ENCODE measurements around the gene TIMM50. TPM values are rescaled to one million over a fixed set of nuclear protein-coding genes. Genes with fewer than 3 reads are reported as not detected.

The TIMM50 gene
- polyA plus RNA-seq, 1 of the 3 experiments (the other 2 are of a cell fraction), result 98.1 TPM

DNA sequence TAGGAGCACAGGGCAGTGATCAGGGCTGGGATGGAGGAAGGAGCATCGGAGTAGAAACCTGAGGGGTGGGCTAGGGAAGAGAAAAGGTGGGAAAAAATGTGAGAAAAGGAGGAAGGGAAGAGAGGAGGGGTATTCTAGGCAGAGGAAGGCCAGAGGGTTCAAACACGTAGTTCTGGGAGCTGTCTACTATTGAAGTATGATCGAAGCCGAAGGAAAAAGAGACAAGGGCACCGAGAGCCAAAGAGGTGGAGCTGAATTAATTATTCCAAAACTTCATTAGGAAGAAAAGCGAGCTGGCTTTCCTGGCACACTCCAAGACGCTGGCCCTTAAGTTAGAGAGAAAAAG lies 25.9 kb downstream of the TIMM50 start:
- H4K20me1 ChIP-seq (ENCODE audit: insufficient read depth), result no peaks in the 10 kb centered on the region
- 77% methylated on average over 7 of the region's 7 CpGs for WGBS (ENCODE audit: low lambda C conversion rate)
- H3K9ac ChIP-seq, result no peak overlapping the region
- peak overlapping the region; percentile 56; the same call in 1 of the 2 replicates for H2AFZ ChIP-seq (ENCODE audit: low read depth)
- H3K36me3 ChIP-seq (replicated peaks in 1 of 2; ENCODE audit: control insufficient read depth in 1 of 2, insufficient read depth in 2 of 2, low read length in 1 of 2), result no peaks in the 10 kb centered on the region
- peaks cover 0 to 5% of the 10 kb centered on the region in 2 experiments; a peak in 1 of 4 replicates for H3K4me1 ChIP-seq (ENCODE audit: control insufficient read depth in 1 of 2, insufficient read depth in 2 of 2, low read depth in 1 of 2, low read length in 1 of 2)
- peak overlapping the region; percentile 64 to 76; a peak in 2 of 4 replicates for H3K4me3 ChIP-seq (ENCODE audit: low read depth in 2 of 2, low read length in 1 of 2)
- H3F3A ChIP-seq (replicated peaks; ENCODE audit: insufficient read depth), result no peaks in the 10 kb centered on the region
- no peaks in the 10 kb centered on the region for H3K27me3 ChIP-seq (ENCODE audit: insufficient read depth)
- CTCF ChIA-PET, result interaction anchor here (1.1 to 3.0 kb wide), 3 partner anchors 8 to 26 kb away, joined by 3 to 19 read pairs (median 4); partner anchors contain the start of genes DLL3, EID2B and SELENOV
- H3K9me2 ChIP-seq, result no peaks in the 10 kb centered on the region
- POLR2A ChIA-PET, result interaction anchor here (1.3 kb wide), 1 partner anchor 71 kb away, joined by 6 read pairs; the partner anchor contains the start of gene RPS16
- no peaks in the 10 kb centered on the region for H3K79me2 ChIP-seq (ENCODE audit: insufficient read depth)
- no peak overlapping the region for H3K27ac ChIP-seq (ENCODE audit: low read depth in 2 of 2, low read length in 1 of 2)
- TF ChIP-seq, protein P1, sequence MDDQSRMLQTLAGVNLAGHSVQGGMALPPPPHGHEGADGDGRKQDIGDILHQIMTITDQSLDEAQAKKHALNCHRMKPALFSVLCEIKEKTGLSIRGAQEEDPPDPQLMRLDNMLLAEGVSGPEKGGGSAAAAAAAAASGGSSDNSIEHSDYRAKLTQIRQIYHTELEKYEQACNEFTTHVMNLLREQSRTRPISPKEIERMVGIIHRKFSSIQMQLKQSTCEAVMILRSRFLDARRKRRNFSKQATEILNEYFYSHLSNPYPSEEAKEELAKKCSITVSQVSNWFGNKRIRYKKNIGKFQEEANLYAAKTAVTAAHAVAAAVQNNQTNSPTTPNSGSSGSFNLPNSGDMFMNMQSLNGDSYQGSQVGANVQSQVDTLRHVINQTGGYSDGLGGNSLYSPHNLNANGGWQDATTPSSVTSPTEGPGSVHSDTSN (IDR thresholded peaks at IDR 0.05), result no peak
- TF ChIP-seq CHD2 (IDR thresholded peaks at IDR 0.05; ENCODE audit: low read length, partially characterized antibody) (no peak), RFX5 (IDR thresholded peaks at IDR 0.05; ENCODE audit: low read length) (no peak), SMC3 (IDR thresholded peaks at IDR 0.05; ENCODE audit: low read depth, low read length) (no peak), FOXJ3 (CRISPR knock-in tag; IDR thresholded peaks at IDR 0.05) (no peak), EP300 (IDR thresholded peaks at IDR 0.05; ENCODE audit: borderline replicate concordance in 1 of 2, low read depth in 1 of 2, low read length in 1 of 2) (no peak), MXI1 (IDR thresholded peaks at IDR 0.05; ENCODE audit: low read depth, low read length) (no peak), RCOR1 (IDR thresholded peaks at IDR 0.05; ENCODE audit: low read length) (no peak), RXRA (IDR thresholded peaks at IDR 0.05; ENCODE audit: borderline replicate concordance, low read depth) (no peak), ZBTB33 (IDR thresholded peaks at IDR 0.05; ENCODE audit: borderline replicate concordance, low read depth) (no peak), FOXM1 (IDR thresholded peaks at IDR 0.05; ENCODE audit: low read depth) (no peak), YY1 (IDR thresholded peaks at IDR 0.05; ENCODE audit: low read depth) (no peak), TEAD4 (IDR thresholded peaks at IDR 0.05; ENCODE audit: borderline replicate concordance, insufficient read depth) (no peak), NRF1 (IDR thresholded peaks at IDR 0.05; ENCODE audit: low read depth, low read length) (no peak), NFIC (IDR thresholded peaks at IDR 0.05; ENCODE audit: borderline replicate concordance) (no peak)
- TF ChIP-seq, protein P2, sequence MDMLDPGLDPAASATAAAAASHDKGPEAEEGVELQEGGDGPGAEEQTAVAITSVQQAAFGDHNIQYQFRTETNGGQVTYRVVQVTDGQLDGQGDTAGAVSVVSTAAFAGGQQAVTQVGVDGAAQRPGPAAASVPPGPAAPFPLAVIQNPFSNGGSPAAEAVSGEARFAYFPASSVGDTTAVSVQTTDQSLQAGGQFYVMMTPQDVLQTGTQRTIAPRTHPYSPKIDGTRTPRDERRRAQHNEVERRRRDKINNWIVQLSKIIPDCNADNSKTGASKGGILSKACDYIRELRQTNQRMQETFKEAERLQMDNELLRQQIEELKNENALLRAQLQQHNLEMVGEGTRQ (IDR thresholded peaks at IDR 0.05; ENCODE audit: borderline replicate concordance, low read depth, low read length), result no peak
- TF ChIP-seq, protein P3, sequence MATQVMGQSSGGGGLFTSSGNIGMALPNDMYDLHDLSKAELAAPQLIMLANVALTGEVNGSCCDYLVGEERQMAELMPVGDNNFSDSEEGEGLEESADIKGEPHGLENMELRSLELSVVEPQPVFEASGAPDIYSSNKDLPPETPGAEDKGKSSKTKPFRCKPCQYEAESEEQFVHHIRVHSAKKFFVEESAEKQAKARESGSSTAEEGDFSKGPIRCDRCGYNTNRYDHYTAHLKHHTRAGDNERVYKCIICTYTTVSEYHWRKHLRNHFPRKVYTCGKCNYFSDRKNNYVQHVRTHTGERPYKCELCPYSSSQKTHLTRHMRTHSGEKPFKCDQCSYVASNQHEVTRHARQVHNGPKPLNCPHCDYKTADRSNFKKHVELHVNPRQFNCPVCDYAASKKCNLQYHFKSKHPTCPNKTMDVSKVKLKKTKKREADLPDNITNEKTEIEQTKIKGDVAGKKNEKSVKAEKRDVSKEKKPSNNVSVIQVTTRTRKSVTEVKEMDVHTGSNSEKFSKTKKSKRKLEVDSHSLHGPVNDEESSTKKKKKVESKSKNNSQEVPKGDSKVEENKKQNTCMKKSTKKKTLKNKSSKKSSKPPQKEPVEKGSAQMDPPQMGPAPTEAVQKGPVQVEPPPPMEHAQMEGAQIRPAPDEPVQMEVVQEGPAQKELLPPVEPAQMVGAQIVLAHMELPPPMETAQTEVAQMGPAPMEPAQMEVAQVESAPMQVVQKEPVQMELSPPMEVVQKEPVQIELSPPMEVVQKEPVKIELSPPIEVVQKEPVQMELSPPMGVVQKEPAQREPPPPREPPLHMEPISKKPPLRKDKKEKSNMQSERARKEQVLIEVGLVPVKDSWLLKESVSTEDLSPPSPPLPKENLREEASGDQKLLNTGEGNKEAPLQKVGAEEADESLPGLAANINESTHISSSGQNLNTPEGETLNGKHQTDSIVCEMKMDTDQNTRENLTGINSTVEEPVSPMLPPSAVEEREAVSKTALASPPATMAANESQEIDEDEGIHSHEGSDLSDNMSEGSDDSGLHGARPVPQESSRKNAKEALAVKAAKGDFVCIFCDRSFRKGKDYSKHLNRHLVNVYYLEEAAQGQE (IDR thresholded peaks at IDR 0.05; ENCODE audit: low read depth, low read length), result no peak
- TF ChIP-seq, protein P4, sequence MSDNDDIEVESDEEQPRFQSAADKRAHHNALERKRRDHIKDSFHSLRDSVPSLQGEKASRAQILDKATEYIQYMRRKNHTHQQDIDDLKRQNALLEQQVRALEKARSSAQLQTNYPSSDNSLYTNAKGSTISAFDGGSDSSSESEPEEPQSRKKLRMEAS (IDR thresholded peaks at IDR 0.05; ENCODE audit: low read depth), result no peak
- H3K9me3 ChIP-seq, result no peaks in the 10 kb centered on the region
- DNase-seq, result no peak
- H3K4me2 ChIP-seq, result peak overlapping the region; percentile 83
